ENCODE data around the gene CUX1.

Gene CUX1

DNA sequence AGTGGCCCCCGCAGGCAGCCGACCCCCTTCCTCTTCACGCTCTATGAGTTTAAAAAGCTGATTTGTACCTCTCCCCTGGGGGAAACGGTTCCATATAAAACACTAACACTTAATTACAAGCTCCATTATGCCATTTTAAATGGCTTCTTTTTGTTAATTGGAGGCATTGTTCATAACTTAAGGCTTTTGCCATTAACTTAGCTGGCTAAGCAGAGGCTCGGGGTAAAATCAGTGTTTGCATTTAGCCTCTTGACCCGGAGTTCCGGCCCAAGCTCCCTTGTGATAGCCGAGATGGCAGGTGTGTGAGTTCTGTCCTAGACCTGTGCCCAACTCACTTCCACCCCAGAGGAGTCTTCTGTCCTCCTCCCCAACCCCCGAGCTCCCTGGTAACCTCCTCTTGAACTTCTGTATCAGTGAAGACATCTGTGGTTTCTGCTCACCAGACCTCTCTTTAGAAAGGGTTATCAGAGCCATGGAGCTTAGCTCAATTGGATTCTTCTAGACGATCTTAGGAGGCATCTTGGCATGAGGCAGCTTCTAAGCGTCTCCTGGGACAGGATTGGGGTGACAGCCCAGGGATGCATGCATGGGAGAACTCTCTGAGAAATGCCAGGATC lies 435.0 kb downstream of the CUX1 start:
- TF ChIP-seq GATA2 (IDR thresholded peaks at IDR 0.05; ENCODE audit: low read depth, low read length) = no peak; the same call in none of the 2 replicates
- TF ChIP-seq GATA3 (IDR thresholded peaks at IDR 0.05; ENCODE audit: low read depth, low read length) = no peak

DNA sequence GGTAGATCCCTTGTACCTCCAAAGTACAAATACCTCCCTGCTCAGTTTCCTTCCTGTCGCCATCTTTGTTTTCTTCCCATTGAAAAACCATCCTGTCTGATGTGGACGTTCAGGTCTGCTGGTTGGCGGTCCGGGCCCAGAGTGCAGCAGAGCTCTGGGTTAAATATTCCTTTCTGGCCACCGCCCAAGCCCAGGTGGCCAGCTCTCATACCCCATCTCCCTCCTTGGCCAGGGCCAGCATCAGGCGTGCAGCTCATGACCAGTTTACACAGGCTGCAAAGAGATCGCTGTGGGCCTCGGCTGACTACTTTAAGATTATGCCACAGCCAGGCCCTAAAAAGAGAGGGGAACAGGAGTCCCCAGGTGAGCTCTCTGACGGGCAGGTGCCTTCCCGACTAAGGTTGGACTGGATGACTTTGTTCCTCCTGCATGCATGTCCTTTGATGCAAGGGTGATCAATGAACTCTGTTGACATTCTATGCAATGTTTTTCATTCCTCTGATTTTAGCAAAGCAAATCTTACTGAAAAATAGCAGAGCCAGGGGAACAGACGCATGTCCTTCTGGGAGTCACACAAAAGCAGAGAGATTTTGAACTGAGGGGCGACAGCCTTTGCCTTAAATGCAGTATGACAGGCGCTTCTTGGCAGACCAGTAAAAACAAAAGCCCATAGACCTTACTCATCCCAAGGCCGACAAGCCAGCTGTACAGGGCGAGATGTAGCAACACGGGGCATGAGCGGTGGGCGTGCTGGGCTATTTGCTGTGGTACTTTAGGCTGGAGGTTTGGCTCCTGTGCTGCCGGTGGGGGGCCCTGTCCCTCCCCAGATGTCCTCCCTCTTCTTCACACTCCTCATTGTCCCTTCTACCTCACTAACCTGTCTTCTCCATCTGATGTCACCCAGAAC lies 435.9 kb downstream of the CUX1 start:
- TF ChIP-seq GATA3 (IDR thresholded peaks at IDR 0.05; ENCODE audit: low read depth, low read length) = no peak
- TF ChIP-seq GATA2 (IDR thresholded peaks at IDR 0.05; ENCODE audit: low read depth, low read length) = no peak

DNA sequence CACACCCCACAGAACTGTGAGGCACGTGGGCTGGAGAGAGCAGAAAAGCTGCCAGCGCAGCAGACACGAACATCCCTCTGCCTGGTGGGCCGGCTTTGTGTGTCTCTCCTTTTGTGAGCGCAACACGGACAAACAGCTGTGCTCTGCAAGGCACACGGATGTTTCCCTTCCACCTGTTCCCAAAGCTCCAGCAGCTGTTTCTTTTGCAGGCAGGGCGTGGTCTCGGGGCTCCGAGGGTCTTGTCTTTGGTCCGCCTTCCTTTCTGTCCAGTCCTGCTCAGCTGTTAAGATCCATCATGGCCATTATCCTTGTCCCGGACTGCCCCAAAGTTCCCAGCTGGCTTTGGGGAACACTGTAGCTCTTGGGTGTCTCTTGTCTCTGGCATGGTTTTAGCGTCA lies 436.5 kb downstream of the CUX1 start:
- TF ChIP-seq GATA3 (IDR thresholded peaks at IDR 0.05; ENCODE audit: low read depth, low read length) (no peak), GATA2 (IDR thresholded peaks at IDR 0.05; ENCODE audit: low read depth, low read length) (no peak)

DNA sequence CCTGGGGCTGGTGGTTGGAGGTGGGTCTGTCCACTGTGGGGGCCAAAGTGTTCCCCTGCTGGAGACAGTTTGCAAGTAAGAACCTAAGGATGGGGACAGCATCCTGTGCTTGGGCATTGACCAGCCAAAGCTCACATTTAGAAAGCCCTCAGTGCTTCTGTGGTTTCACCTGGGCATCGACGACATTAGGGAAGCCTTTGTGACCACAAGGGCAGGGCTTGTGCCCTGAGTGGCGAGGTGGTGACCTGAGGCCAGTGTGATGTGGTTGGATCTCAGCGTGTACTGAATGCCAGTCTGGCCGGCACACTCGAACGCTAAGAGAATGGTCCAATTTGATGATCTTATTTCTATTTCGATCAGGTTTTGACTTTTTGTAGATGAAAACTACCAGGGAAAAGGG lies 437.1 kb downstream of the CUX1 start:
- TF ChIP-seq GATA3 (IDR thresholded peaks at IDR 0.05; ENCODE audit: low read depth, low read length) (no peak), GATA2 (IDR thresholded peaks at IDR 0.05; ENCODE audit: low read depth, low read length) (no peak)

DNA sequence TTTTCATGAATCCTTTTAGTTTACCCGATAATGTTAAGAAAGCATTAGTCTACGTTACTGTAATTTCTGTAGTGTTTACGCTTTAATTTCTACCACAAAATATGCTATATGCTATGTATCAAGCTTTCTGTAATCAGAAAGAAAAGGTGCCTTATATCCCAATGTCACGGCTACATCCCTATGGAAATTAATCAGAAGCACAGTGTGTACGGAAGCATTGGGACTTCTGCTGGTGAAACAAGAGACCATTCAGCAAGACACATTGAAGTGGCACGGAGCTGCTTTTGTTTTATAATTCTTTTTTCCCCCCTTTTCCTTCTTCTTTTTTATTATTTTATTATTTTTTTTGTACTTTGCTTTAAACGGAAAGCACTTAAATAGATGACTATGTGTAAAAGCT lies 438.1 kb downstream of the CUX1 start:
- TF ChIP-seq GATA3 (IDR thresholded peaks at IDR 0.05; ENCODE audit: low read depth, low read length) = no peak

DNA sequence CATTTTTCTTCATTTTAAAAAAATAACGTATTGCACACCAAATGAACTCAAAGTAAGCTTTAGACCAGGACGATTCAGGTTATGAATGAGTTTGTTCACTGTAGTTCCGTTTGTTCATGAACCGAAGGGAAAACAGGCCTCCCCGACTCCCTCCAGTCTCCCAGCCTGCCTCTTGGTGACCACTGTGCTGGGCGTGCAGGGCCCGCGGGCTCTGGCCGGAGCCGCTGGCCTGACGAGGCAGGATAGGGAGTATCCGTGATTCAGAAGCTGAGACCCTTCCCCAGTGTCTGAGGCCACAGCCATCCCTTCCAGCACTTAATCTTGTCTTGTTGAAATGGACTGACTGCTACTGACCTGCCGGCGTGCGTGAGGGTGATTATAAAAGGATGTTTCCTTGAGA lies 438.5 kb downstream of the CUX1 start:
- TF ChIP-seq GATA3 (IDR thresholded peaks at IDR 0.05; ENCODE audit: low read depth, low read length) (no peak), GATA2 (IDR thresholded peaks at IDR 0.05; ENCODE audit: low read depth, low read length) (no peak)

DNA sequence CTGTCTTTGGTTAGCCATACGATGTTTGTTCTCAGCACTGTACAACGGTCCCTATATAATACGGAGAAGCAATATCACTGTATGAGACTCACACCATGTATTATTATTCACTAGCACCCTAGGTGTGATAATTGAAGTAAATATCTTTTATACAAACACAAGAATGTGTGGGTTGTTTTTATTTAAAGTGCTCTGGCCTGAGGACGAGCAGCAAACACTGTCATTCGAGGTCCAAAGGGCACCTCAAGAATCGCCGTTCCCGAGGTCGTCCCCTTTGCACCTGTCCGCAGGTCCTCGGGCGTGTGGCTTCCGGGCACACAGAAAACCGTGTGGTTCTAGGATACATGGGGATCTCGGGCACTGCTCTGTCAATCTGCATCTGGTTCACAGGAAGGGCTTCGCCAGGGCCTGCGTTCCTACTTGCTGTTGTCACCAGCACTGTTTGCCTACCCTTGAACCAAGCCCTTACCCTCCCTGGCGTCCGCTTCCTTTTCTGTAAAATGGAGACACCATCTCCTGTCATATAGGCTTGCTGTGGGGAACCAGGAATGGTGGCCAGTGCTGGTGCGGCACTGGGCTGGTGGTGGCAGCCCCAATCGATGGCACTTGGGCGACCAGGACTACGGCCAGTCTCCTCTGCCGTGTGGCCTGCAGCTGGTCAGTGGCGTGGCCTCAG lies 440.8 kb downstream of the CUX1 start:
- no peak for TF ChIP-seq GATA2 (IDR thresholded peaks at IDR 0.05; ENCODE audit: low read depth, low read length)
- TF ChIP-seq GATA3 (IDR thresholded peaks at IDR 0.05; ENCODE audit: low read depth, low read length) = no peak

DNA sequence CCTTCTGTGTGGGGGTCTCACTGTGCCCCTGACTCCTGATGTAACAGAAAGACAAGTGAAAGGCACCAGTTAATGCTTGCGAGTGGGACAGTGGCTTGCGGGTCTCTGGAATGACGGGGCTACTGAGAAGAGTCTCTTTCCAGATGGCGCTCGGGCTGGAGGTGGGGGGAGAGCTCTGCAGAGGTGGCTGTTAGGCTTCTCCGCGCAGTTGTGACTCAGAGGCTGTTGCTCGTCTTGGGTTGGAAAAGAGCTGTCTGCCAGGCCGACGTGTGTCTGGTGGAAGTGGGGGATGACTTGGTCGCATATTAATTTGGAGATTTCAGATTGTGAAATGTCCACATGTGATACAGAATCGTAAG lies 441.3 kb downstream of the CUX1 start:
- TF ChIP-seq GATA2 (IDR thresholded peaks at IDR 0.05; ENCODE audit: low read depth, low read length) (peak; percentile 42), GATA3 (IDR thresholded peaks at IDR 0.05; ENCODE audit: low read depth, low read length) (no peak)

DNA sequence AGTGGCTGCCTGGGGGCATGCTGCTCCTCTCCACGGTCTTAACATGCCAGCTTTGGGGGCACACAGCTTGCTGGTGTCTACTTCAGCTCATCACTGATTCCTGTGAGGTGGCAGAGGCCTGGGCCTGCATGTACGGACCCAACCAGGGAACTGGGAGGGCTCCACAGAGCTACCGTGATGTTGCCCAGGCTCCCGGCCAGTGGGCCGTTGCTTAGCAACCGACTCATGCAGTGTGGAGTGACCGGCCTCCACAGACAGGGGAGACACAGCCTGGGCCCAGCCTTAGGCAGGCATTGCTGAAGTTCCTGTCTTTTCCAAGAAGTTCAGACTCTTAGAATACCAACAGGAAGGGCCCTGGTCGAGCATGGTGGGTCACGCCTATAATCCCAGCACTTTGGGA lies 443.4 kb downstream of the CUX1 start:
- TF ChIP-seq GATA2 (IDR thresholded peaks at IDR 0.05; ENCODE audit: low read depth, low read length) (no peak), GATA3 (IDR thresholded peaks at IDR 0.05; ENCODE audit: low read depth, low read length) (no peak)

DNA sequence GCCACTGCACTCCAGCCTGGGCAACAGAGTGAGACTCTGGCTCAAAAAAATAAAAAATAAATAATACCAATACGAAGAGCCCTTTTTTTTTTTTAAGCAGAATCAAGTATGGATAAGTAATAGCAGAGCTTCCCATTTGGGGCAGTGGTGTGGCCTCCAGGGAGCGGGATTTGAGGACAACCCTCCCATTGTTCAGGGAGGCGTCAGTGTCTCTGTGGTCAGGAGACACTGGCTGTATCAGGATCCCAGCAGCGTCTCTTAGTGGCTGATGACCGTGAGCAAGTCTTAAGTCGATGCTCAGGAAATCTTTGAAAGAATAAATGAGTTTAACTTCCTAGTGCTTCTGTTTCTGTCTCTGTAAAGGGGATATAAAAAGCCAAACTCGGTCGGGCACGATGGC lies 444.0 kb downstream of the CUX1 start:
- TF ChIP-seq GATA3 (IDR thresholded peaks at IDR 0.05; ENCODE audit: low read depth, low read length) (no peak), GATA2 (IDR thresholded peaks at IDR 0.05; ENCODE audit: low read depth, low read length) (no peak)

DNA sequence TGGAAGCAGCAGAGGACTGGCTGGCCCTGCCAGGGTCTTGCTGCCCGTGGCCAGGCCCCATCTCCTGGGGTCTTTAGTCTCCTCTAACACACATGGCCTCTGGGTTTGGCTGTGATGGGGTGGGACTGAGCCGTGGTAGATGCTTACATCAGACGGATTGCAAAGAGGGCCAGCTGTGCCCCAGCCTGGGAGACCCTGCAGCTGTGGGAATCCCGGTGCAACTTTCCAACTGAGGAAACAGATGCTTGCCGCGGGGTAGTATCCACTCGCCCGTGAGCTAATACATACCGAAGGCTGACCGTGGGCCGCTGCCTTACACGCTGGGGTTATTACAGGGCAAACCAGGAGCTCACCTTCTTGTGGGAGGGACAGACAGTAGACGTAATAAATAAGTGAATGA lies 445.1 kb downstream of the CUX1 start:
- TF ChIP-seq GATA2 (IDR thresholded peaks at IDR 0.05; ENCODE audit: low read depth, low read length) (no peak), GATA3 (IDR thresholded peaks at IDR 0.05; ENCODE audit: low read depth, low read length) (no peak)

DNA sequence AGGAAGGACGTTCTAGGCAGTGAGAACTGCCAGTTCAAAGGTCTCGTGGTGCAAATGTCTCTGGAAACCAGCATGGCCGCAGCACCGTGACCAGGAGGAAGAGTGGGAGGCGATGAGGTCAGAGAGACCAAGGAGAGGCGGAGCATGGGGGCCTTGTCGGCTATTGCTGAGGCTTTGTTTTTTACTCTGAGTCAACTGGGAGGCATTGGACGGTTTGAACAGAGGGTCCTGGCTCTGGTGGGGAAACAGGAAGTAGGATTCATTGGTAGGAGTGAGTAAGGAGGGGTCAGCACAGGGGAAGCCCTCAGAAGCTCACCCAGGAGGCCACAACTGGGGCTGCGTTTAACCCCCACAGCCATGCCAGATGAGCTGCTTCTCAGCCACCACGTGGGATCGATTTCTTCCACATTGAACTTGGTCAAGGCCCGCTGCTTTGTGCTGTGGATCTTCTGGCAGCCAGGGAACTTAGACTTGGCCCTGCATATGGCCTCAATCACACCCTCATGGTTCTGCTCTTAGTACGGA lies 447.0 kb downstream of the CUX1 start:
- TF ChIP-seq GATA3 (IDR thresholded peaks at IDR 0.05; ENCODE audit: low read depth, low read length) (no peak), GATA2 (IDR thresholded peaks at IDR 0.05; ENCODE audit: low read depth, low read length) (no peak)

DNA sequence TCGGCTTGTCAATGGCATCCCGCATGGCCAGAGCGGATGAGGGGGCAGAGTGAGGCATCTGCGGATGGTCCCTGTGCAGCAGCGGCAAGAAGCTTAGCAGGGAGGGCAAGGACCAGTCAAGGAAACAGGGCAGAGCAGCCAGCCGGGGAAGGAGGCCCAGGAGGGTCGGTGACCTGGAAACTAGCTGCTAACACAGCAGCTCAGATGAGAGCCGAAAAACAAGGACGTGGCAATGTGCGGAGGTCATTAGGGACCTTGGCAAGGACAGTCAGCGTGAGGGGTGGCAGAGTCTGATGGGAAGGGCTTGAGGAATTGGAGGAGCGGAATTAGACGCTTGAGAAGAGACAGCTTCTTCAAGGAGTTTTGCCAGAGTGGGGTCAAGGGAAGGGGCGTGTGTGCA lies 449.1 kb downstream of the CUX1 start:
- TF ChIP-seq GATA2 (IDR thresholded peaks at IDR 0.05; ENCODE audit: low read depth, low read length) = no peak
- TF ChIP-seq GATA3 (IDR thresholded peaks at IDR 0.05; ENCODE audit: low read depth, low read length) = no peak

DNA sequence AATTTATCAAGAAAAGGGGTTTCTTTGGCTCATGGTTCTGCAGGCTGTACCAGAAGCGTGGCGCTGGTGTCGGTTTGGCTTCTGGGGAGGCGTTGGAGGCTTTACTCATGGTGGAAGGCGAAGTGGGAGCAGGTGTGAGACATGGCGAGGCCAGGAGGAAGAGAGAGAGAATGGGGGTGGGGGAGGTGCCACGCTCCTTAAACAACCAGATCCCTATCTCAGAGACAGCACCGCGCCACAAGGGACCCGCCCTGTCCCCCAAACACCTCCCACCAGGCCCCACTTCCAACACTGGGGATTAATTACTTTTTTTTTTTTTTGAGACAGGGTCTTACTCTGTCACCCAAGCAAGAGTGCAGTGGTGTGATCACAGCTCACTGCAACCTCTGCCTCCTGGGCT lies 451.2 kb downstream of the CUX1 start:
- TF ChIP-seq GATA3 (IDR thresholded peaks at IDR 0.05; ENCODE audit: low read depth, low read length) = no peak
- TF ChIP-seq GATA2 (IDR thresholded peaks at IDR 0.05; ENCODE audit: low read depth, low read length) = no peak

All from SH-SY5Y (cell line).